ENCODE results near the gene ANXA4. TPM values are rescaled to one million over a fixed set of nuclear protein-coding genes. Genes with fewer than 3 reads are reported as not detected.

ANXA4 gene
- total and polyA plus RNA-seq, 2 of the 13 experiments (the other 11 are each of a cell fraction or from before 2014, with no cell fraction given): 155 to 168 TPM

DNA sequence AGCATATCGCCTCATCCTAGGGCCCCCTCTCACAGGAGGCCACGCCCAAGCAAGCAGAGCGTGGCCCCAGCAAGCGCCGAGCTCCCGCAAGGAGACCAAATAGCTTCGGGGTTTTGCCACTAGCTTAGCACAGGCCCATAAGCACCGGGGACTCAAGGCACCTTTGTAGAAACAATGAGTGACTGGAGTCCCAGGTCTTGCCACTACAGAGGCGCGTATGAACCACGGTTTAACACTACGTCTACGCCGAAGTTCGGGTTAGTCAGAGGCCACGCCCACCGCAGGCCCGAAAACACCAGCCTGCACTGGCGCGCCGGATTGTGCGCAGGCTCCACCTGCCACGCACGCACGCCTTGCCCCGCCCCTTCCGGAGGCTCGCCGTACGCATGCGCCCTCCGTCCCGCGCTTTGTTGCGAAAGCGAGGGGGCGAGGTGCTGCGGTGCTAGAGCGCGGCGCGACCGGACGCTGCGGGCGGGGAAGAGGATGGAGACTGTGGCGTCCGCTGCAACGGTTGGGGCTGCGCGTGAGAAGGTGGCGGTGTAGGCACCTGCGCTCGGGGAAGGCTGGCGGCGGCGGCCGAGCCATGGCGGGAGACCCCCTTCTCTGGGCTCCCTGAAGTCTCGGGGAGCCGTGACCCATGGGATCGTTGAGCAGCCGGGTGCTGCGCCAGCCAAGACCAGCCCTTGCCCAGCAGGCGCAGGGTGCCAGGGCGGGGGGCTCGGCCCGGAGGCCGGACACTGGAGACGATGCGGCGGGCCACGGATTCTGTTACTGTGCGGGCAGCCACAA, 87.5 kb downstream of the ANXA4 start, which contains the start of gene GMCL1 (continued):
- peak; percentile 61 for TF ChIP-seq ZNF276 (CRISPR knock-in tag; IDR thresholded peaks at IDR 0.05; ENCODE audit: low read depth)
- TF ChIP-seq NR2F6 (IDR thresholded peaks at IDR 0.05): no peak
- peak; percentile 74 for TF ChIP-seq NR2F6 (CRISPR knock-in tag; IDR thresholded peaks at IDR 0.05)
- TF ChIP-seq AHR (CRISPR knock-in tag; IDR thresholded peaks at IDR 0.05): peak; percentile 85; the same call in 1 of the 2 replicates
- TF ChIP-seq NR0B2 (CRISPR knock-in tag; IDR thresholded peaks at IDR 0.05): peak; percentile 94
- TF ChIP-seq ZBTB38 (CRISPR knock-in tag; IDR thresholded peaks at IDR 0.05): peak; percentile 95
- peak; percentile 99 for TF ChIP-seq YEATS2 (CRISPR knock-in tag; IDR thresholded peaks at IDR 0.05; ENCODE audit: borderline replicate concordance)
- peak; percentile 99 for TF ChIP-seq ZNF501 (CRISPR knock-in tag; IDR thresholded peaks at IDR 0.05)
- 0 out of 2 replicates have a peak, but pooled peaks have one; percentile 20 for TF ChIP-seq ZNF766 (CRISPR knock-in tag; IDR thresholded peaks at IDR 0.05; ENCODE audit: borderline replicate concordance)
- peak; percentile 81; the same call in 1 of the 2 replicates for TF ChIP-seq GLI4 (CRISPR knock-in tag; IDR thresholded peaks at IDR 0.05; ENCODE audit: borderline replicate concordance)
- TF ChIP-seq HCFC1 (IDR thresholded peaks at IDR 0.05; ENCODE audit: low read depth, low read length): peak; percentile 58
- peak; percentile 95 for TF ChIP-seq DR1 (CRISPR knock-in tag; IDR thresholded peaks at IDR 0.05)
- TF ChIP-seq, protein P1, sequence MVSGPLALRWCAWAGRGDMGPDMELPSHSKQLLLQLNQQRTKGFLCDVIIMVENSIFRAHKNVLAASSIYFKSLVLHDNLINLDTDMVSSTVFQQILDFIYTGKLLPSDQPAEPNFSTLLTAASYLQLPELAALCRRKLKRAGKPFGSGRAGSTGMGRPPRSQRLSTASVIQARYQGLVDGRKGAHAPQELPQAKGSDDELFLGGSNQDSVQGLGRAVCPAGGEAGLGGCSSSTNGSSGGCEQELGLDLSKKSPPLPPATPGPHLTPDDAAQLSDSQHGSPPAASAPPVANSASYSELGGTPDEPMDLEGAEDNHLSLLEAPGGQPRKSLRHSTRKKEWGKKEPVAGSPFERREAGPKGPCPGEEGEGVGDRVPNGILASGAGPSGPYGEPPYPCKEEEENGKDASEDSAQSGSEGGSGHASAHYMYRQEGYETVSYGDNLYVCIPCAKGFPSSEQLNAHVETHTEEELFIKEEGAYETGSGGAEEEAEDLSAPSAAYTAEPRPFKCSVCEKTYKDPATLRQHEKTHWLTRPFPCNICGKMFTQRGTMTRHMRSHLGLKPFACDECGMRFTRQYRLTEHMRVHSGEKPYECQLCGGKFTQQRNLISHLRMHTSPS (CRISPR knock-in tag; IDR thresholded peaks at IDR 0.05; ENCODE audit: low read depth): peak; percentile 78; the same call in 1 of the 2 replicates
- TF ChIP-seq MTA1 (CRISPR knock-in tag; IDR thresholded peaks at IDR 0.05; ENCODE audit: borderline replicate concordance): peak; percentile 92
- no peak for TF ChIP-seq SMARCC2 (IDR thresholded peaks at IDR 0.05)
- TF ChIP-seq KDM6A (CRISPR knock-in tag; IDR thresholded peaks at IDR 0.05; ENCODE audit: low read depth): peak; percentile 43; the same call in 1 of the 2 replicates
- TF ChIP-seq MZF1 (CRISPR knock-in tag; IDR thresholded peaks at IDR 0.05; ENCODE audit: borderline replicate concordance): peak; percentile 89
- TF ChIP-seq CAMTA2 (CRISPR knock-in tag; IDR thresholded peaks at IDR 0.05; ENCODE audit: borderline replicate concordance): 0 out of 2 replicates have a peak, but pooled peaks have one; percentile 19
- no peak for TF ChIP-seq SCMH1 (CRISPR knock-in tag; IDR thresholded peaks at IDR 0.05; ENCODE audit: borderline replicate concordance)
- TF ChIP-seq, protein P2, sequence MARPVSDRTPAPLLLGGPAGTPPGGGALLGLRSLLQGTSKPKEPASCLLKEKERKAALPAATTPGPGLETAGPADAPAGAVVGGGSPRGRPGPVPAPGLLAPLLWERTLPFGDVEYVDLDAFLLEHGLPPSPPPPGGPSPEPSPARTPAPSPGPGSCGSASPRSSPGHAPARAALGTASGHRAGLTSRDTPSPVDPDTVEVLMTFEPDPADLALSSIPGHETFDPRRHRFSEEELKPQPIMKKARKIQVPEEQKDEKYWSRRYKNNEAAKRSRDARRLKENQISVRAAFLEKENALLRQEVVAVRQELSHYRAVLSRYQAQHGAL (CRISPR knock-in tag; IDR thresholded peaks at IDR 0.05; ENCODE audit: not compliant biosample characterization): no peak
- peak; percentile 100 for TF ChIP-seq CEBPG (CRISPR knock-in tag; IDR thresholded peaks at IDR 0.05)
- TF ChIP-seq SAP130 (CRISPR knock-in tag; IDR thresholded peaks at IDR 0.05; ENCODE audit: low read depth): peak; percentile 100
- peak; percentile 81 for TF ChIP-seq GABPA (IDR thresholded peaks at IDR 0.05; ENCODE audit: low read depth, low read length)
- TF ChIP-seq GABPA (CRISPR knock-in tag; IDR thresholded peaks at IDR 0.05; ENCODE audit: low read depth): peak; percentile 92
- TF ChIP-seq GFI1 (CRISPR knock-in tag; IDR thresholded peaks at IDR 0.05; ENCODE audit: borderline replicate concordance): peak; percentile 92
- TF ChIP-seq MATR3 (CRISPR knock-in tag; IDR thresholded peaks at IDR 0.05): no peak
- 0 out of 2 replicates have a peak, but pooled peaks have one; percentile 10 for TF ChIP-seq NCOR1 (IDR thresholded peaks at IDR 0.05; ENCODE audit: borderline replicate concordance, low read length)

All from HepG2 (cell line).